Immature natural killer cell (primary cell): ENCODE results near the gene RAB13. TPM values are rescaled to one million over a fixed set of nuclear protein-coding genes. Genes with fewer than 3 reads are reported as not detected.
"Not testable (repeated sequence)": the region's sequence is repeated elsewhere in the genome, so short reads cannot be mapped to it uniquely, and the experiment has no call there.

Experiments used
- DNase-seq, 3 donors: peaks; one replicate each; pipeline ENCODE4 v3.0.0; 2022; ENCODE audit warnings: mixed read lengths in 1 of 3
- H3K27ac Mint-ChIP-seq, 6 donors: one replicate each; pipeline ENCODE4 v1.8.0; 2020; ENCODE audit warnings: mixed read lengths in 6 of 6, mild to moderate bottlenecking in 5 of 6, inconsistent platforms in 4 of 6, moderate library complexity in 3 of 6
- H3K27me3 Mint-ChIP-seq, 3 donors: one replicate each; pipeline ENCODE4 v1.8.0; 2020 to 2021; ENCODE audit warnings: low read depth in 3 of 3, mild to moderate bottlenecking in 3 of 3, mixed read lengths in 3 of 3, moderate library complexity in 3 of 3, inconsistent platforms in 1 of 3
- H3K36me3 Mint-ChIP-seq, 3 donors: one replicate each; pipeline ENCODE4 v1.8.0; 2020; ENCODE audit warnings: mixed read lengths in 3 of 3, inconsistent platforms in 2 of 3, mild to moderate bottlenecking in 2 of 3
- H3K4me1 Mint-ChIP-seq, 2 donors: one replicate each; pipeline ENCODE4 v1.8.0; 2020; ENCODE audit warnings: inconsistent platforms in 2 of 2, mild to moderate bottlenecking in 2 of 2, mixed read lengths in 2 of 2, moderate library complexity in 1 of 2
- H3K4me3 Mint-ChIP-seq, 5 donors: one replicate each; pipeline ENCODE4 v1.8.0; 2020; ENCODE audit warnings: mild to moderate bottlenecking in 5 of 5, mixed read lengths in 5 of 5, inconsistent platforms in 3 of 5, moderate library complexity in 3 of 5
- H3K9me3 Mint-ChIP-seq, 6 donors: one replicate each; pipeline ENCODE4 v1.8.0; 2020; ENCODE audit warnings: mild to moderate bottlenecking in 6 of 6, mixed read lengths in 6 of 6, inconsistent platforms in 4 of 6, moderate library complexity in 3 of 6
- polyA plus RNA-seq, 3 donors: library from polyadenylated mRNA; unstranded; fragments of 300-500 nt; fragmentation: Illumina TruSeq; gene quantifications; one replicate each; pipeline ENCODE4 v1.2.3, GENCODE V29; 2021

The RAB13 gene
- polyA plus RNA-seq, 3 donors from 2014 or later = not detected

GRCh38 chr1:153990468-153991150, 4.5 kb upstream of the RAB13 start, which contains the start of gene RPS27:
TSS of gene RPS27 (plus strand) at chr1:153990762. CDS start at chr1:153990797, 35 bp downstream.
- Mint-ChIP-seq H3K4me1 (peaks cover 40 to 58% of the 10 kb centered on the region in 2 donors), H3K36me3 (peaks cover 18 to 25% (median 24%) of the 10 kb centered on the region in 3 donors), H3K4me3 (peak within 1 kb of the TSS; percentile 95 to 99 (median 98)), H3K27me3 (peaks cover 9 to 21% (median 11%) of the 10 kb centered on the region in 3 donors), H3K27ac (peak within 1 kb of the TSS; percentile 98 to 100 (median 99)), H3K9me3 (no peaks in the 10 kb centered on the region)
- peak; percentile 91 to 95 (median 94) for DNase-seq

- peaks cover 11 to 14% (median 14%) of the 10 kb centered on the region in 3 donors for H3K36me3 Mint-ChIP-seq
- H3K27ac Mint-ChIP-seq = peak overlapping the region in 3 of 6 donors; percentile 26 to 86 (median 75)
- H3K4me3 Mint-ChIP-seq = no peak overlapping the region
- H3K4me1 Mint-ChIP-seq = peaks cover 36 to 42% of the 10 kb centered on the region in 2 donors
- peaks cover 16 to 22% (median 19%) of the 10 kb centered on the region in 3 donors for H3K27me3 Mint-ChIP-seq
- no peak for DNase-seq
- no peaks in the 10 kb centered on the region for H3K9me3 Mint-ChIP-seq
Measured at GRCh38 chr1:153987621-153988020, 1.5 kb upstream of the RAB13 start.

GRCh38 chr1:153985341-153985912, 712 bp downstream of the RAB13 start:
- Mint-ChIP-seq H3K9me3 (no peaks in the 10 kb centered on the region), H3K36me3 (peaks cover 0 to 2% (median 0%) of the 10 kb centered on the region in 3 donors), H3K27me3 (peaks cover 8 to 18% (median 13%) of the 10 kb centered on the region in 3 donors), H3K4me1 (peaks cover 16 to 20% of the 10 kb centered on the region in 2 donors), H3K27ac (peak overlapping the region in 1 of 6 donors; percentile 44), H3K4me3 (peak overlapping the region in 1 of 5 donors; percentile 70)
- DNase-seq = no peak

GRCh38 chr1:153984123-153984894, 1.8 kb downstream of the RAB13 start:
- Mint-ChIP-seq H3K36me3 (no peaks in the 10 kb centered on the region), H3K27me3 (peaks cover 5 to 16% (median 12%) of the 10 kb centered on the region in 3 donors), H3K4me1 (peaks cover 10 to 16% of the 10 kb centered on the region in 2 donors), H3K9me3 (no peaks in the 10 kb centered on the region), H3K4me3 (no peak overlapping the region), H3K27ac (no peak overlapping the region)
- no peak for DNase-seq

- H3K4me3 Mint-ChIP-seq, H3K9me3 Mint-ChIP-seq, DNase-seq, H3K36me3 Mint-ChIP-seq, H3K27ac Mint-ChIP-seq: not testable (repeated sequence)
- peaks cover 21 to 32% of the 10 kb centered on the region in 2 donors for H3K4me1 Mint-ChIP-seq
- H3K27me3 Mint-ChIP-seq = peaks cover 2 to 17% (median 12%) of the 10 kb centered on the region in 3 donors
Measured at GRCh38 chr1:153981735-153982134, 4.4 kb downstream of the RAB13 start.

GRCh38 chr1:153979091-153979490, 7.0 kb downstream of the RAB13 start:
- peaks cover 0 to 15% (median 5%) of the 10 kb centered on the region in 3 donors for H3K36me3 Mint-ChIP-seq
- not testable (repeated sequence) for H3K27me3 Mint-ChIP-seq, DNase-seq, H3K9me3 Mint-ChIP-seq, H3K27ac Mint-ChIP-seq
- H3K4me3 Mint-ChIP-seq = peak overlapping the region in 2 of 5 donors; percentile 33 to 95
- H3K4me1 Mint-ChIP-seq = peaks cover 32 to 35% of the 10 kb centered on the region in 2 donors

- Mint-ChIP-seq H3K36me3 (peaks cover 0 to 17% (median 5%) of the 10 kb centered on the region in 3 donors), H3K4me3 (peak overlapping the region; percentile 93 to 97 (median 95)), H3K27ac (peak overlapping the region; percentile 84 to 95 (median 94)), H3K27me3 (peaks cover 0 to 5% (median 2%) of the 10 kb centered on the region in 3 donors), H3K4me1 (peaks cover 33 to 35% of the 10 kb centered on the region in 2 donors), H3K9me3 (no peaks in the 10 kb centered on the region)
- DNase-seq = no peak
Measured at GRCh38 chr1:153978274-153978909, 7.7 kb downstream of the RAB13 start.

GRCh38 chr1:153977250-153978240, 8.6 kb downstream of the RAB13 start, which contains the start of gene JTB:
TSS of gene JTB (minus strand) at chr1:153977674. CDS start at chr1:153977252, 422 bp downstream.
- H3K4me3 Mint-ChIP-seq = peak within 1 kb of the TSS; percentile 93 to 97 (median 95)
- peaks cover 33 to 35% of the 10 kb centered on the region in 2 donors for H3K4me1 Mint-ChIP-seq
- H3K27me3 Mint-ChIP-seq = peaks cover 0 to 5% (median 2%) of the 10 kb centered on the region in 3 donors
- H3K27ac Mint-ChIP-seq = peak within 1 kb of the TSS; percentile 84 to 95 (median 94)
- no peaks in the 10 kb centered on the region for H3K9me3 Mint-ChIP-seq
- peak; percentile 71 to 76 (median 74) for DNase-seq
- H3K36me3 Mint-ChIP-seq = peaks cover 0 to 24% (median 5%) of the 10 kb centered on the region in 3 donors

GRCh38 chr1:153976819-153977249, 9.3 kb downstream of the RAB13 start:
- peak overlapping the region; percentile 93 to 97 (median 95) for H3K4me3 Mint-ChIP-seq
- no peak for DNase-seq
- H3K36me3 Mint-ChIP-seq = peaks cover 0 to 24% (median 5%) of the 10 kb centered on the region in 3 donors
- H3K27me3 Mint-ChIP-seq = peaks cover 0 to 5% (median 2%) of the 10 kb centered on the region in 3 donors
- H3K4me1 Mint-ChIP-seq = peaks cover 33 to 35% of the 10 kb centered on the region in 2 donors
- H3K27ac Mint-ChIP-seq = peak overlapping the region; percentile 84 to 95 (median 94)
- H3K9me3 Mint-ChIP-seq = no peaks in the 10 kb centered on the region

- DNase-seq = no peak
- Mint-ChIP-seq H3K4me1 (peaks cover 37 to 38% of the 10 kb centered on the region in 2 donors), H3K9me3 (no peaks in the 10 kb centered on the region), H3K27ac (peak overlapping the region in 3 of 6 donors; percentile 35 to 74 (median 73)), H3K27me3 (peaks cover 0 to 5% (median 2%) of the 10 kb centered on the region in 3 donors), H3K36me3 (peaks cover 0 to 24% (median 5%) of the 10 kb centered on the region in 3 donors), H3K4me3 (peak overlapping the region in 1 of 5 donors; percentile 27)
Measured at GRCh38 chr1:153973525-153973924, 12.6 kb downstream of the RAB13 start.

GRCh38 chr1:153973071-153973470, 13.1 kb downstream of the RAB13 start:
- Mint-ChIP-seq H3K36me3 (peaks cover 0 to 24% (median 5%) of the 10 kb centered on the region in 3 donors), H3K4me3 (peak overlapping the region in 1 of 5 donors; percentile 27), H3K4me1 (peaks cover 37 to 39% of the 10 kb centered on the region in 2 donors), H3K27me3 (peaks cover 0 to 5% (median 2%) of the 10 kb centered on the region in 3 donors), H3K27ac (peak overlapping the region in 3 of 6 donors; percentile 35 to 74 (median 73)), H3K9me3 (no peaks in the 10 kb centered on the region)
- no peak for DNase-seq

- Mint-ChIP-seq H3K36me3 (peaks cover 0 to 17% (median 0%) of the 10 kb centered on the region in 3 donors), H3K27ac (no peak overlapping the region), H3K4me1 (peaks cover 40 to 41% of the 10 kb centered on the region in 2 donors), H3K4me3 (no peak overlapping the region), H3K27me3 (peaks cover 0 to 3% (median 0%) of the 10 kb centered on the region in 3 donors), H3K9me3 (no peaks in the 10 kb centered on the region)
- no peak for DNase-seq
Measured at GRCh38 chr1:153970346-153970745, 15.8 kb downstream of the RAB13 start.
